HG02759 (cell line): Measurements from ENCODE around the gene VAMP2.

ENCODE experiments used
- ATAC-seq: cut with Tn5 transposase; IDR thresholded peaks from one replicate; pipeline ENCODE4 v1.9.1; 2021; ENCODE audit warnings: mild to moderate bottlenecking, moderate library complexity; ENCODE audit not compliant: unreplicated experiment

VAMP2 gene

GRCh38 chr17:8143581-8144400, 19.0 kb downstream of the VAMP2 start:
- no peak for ATAC-seq

DNA sequence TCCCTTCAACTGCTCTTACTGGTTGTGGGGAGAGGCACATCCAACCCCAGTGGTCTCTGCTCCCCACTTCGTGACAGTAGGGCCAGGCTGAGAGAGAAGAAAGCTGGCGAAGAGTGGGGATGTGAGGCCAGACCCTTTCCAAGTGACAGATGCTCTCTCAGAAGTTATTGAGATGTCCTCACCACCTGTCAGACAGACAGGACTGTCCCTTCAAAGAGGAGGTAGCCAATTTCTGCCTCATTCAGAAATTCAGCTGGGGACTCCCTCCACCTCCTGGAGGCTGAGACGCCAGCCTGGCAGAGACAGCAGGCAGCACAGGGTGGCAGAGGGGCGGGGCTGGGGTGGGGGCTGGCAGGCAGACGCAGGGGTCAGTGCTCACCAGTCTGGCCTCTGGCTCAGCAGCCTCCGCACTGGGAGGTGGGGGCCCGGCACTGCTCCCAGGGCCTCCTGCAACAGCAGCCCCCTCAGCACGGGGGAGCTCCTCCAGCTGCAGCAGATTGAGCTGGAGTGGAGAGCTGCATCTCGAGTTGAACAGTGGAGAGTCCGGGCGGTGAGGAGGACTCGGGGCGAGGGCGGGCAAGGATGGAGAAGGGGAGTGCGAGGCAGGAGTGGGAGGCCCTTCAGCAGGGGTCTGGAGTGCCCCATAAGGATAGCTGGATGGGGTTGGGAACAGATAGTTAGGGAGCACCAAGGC, 19.7 kb downstream of the VAMP2 start:
- ATAC-seq, result no peak

DNA sequence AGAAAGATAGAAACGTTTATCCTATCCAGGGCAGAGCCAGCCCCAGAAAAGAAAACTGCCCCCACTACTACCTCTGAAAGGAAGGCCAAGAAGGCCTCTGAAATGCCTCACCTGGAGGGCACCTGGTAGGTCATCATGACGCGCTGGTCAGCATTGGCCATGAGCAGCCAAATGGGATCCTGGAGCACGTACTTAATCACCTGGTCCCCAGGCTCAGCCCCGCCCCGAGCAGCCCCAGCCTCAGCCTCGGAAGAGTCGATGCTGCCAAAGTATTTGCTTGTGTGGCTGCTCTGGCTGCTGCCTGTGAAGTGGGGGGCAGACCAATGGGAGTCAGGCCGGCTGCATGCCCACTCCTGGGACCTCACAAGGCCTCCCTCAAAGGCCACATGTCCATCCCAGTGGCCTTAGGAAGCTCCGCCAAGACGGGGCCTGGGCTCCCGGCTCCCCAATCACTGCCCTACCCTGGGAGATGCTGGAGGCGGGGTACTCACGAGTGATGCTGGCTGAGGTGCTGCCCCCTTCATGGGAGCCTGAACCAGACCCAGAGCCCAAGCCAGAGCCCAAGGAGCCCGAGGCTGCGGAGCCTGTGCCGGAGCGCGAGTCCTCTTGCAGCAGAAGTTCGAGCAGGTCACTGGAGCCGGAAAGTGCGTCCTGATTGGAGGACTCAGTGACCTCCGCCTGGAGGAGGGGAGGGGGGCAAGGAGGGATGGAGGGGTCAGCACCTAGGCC, 20.4 kb downstream of the VAMP2 start:
- ATAC-seq, result no peak

DNA sequence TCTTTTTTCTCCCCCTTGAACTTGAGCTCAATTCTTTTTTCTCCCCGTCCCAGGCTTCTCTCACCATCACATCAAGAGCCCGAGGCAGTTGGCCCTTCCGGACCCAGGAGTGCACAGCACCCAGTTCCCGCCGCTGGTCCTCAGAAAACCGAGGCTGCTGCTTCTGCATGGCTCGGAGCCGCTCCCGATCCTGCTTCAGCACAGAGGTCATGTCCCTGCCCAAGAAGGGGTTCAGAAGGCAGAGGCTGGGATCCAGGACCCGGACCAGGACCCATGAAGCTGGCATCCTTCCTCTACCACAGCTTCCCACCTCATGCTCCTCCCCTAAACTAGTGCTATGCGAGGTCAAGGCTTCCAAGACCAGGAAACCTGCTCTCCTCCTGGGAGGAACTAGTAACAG, 21.0 kb downstream of the VAMP2 start:
- ATAC-seq, result no peak

- ATAC-seq, result no peak
Measured at GRCh38 chr17:8141045-8141444, 21.7 kb downstream of the VAMP2 start.

DNA sequence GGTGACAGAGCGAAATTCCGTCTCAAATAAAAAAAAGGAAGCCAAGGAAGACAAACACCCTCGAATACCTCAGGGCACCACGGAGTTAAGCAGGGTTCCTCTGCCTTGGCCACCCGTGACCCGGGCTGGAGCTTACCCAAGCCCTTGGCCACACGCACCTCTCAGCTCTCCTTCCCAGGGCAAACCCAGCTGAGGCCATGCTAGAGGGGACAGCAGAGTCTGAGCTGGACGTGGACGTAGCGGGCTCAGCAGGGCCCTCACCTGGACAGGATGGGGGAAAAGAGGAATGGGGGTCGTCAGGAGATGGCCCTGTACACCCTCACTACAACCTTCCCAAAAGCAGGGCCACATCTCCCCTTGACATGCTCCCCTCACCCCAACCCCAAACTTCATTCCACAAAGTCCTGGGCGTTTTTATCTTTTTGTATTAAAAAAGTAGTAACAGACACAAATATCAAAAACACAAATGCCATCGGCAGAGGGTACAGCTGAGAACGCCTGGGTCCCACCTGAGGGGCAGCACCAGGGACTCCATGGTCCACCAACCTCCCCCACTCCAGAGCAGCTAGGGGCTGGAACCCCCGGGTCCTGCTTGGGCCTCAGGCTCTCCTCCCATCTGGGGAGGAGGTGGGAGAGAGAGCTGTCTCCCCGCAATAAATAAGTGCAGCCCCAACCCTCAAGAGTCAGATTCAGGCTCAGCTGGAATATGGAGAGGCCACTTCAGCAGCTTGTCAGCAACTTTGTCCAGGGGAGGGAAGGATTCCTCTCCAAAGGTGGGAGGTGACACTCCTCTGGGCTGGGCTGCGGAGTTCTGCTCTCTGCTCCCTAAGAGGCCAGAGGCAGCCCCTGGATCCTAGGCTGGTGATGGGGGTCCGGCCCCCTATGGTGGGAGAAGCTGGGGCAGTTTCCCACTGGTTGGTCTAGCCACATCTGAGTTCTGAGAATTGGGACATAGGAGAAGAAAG, 22.4 kb downstream of the VAMP2 start:
- ATAC-seq, result no peak

GRCh38 chr17:8138672-8139371, 23.9 kb downstream of the VAMP2 start:
- peak; percentile 89 for ATAC-seq

GRCh38 chr17:8138374-8138671, 24.4 kb downstream of the VAMP2 start:
- ATAC-seq, result peak; percentile 6

DNA sequence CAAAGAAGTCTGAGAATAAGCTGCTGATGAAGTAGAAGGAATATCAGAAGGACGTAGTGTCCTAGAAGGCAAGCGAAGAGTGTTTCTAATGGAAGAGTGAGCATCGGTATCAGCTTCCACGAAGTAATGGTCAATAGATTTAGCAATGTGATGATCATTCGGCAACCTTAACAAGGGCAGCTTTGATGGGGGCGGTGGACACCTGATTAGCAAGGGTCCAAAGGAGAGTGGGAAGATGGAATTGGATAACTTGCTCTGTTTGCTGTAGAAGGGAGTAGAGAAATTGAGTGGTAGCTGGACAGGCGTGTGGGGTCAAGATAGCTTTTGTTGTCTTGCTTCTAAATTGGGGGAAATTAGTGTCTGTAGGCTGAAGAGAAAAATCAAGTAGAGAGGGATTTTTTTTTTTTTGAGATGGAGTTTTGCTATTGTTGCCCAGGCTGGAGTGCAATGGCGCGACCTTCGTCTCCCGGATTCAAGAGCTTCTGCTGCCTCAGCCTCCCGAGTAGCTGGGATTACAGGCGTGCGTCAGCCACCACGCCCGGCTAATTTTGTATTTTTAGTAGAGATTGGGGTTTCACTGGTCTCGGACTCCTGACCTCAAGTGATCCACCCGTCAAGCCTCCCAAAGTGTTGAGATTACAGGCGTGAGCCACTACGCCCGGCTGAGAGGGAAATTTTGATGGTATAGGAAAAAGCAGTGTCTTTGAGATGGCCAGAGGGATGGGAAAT, 24.9 kb downstream of the VAMP2 start:
- ATAC-seq, result no peak

GRCh38 chr17:8133941-8134340, 28.8 kb downstream of the VAMP2 start:
- ATAC-seq, result no peak

DNA sequence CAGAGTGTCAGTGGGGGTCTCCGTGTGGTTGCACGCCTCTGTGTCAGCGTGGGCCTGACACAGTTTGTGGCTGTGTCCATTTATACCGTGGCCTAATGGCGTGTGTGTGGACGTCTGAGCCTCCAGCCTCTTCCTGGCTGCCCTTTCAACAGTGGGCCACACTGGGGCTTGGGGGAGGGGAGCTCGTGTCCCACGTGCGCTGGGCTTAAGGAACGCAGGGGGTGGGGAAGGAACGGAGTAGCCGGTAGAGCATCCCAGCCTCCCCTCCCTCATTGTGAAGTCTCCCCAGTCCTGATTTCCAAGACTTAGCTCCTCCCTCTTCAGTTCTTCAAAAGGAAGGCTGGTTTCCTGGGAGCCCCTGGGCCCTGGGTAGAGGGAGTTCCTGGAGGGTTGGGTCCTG, 29.3 kb downstream of the VAMP2 start:
- ATAC-seq, result no peak

DNA sequence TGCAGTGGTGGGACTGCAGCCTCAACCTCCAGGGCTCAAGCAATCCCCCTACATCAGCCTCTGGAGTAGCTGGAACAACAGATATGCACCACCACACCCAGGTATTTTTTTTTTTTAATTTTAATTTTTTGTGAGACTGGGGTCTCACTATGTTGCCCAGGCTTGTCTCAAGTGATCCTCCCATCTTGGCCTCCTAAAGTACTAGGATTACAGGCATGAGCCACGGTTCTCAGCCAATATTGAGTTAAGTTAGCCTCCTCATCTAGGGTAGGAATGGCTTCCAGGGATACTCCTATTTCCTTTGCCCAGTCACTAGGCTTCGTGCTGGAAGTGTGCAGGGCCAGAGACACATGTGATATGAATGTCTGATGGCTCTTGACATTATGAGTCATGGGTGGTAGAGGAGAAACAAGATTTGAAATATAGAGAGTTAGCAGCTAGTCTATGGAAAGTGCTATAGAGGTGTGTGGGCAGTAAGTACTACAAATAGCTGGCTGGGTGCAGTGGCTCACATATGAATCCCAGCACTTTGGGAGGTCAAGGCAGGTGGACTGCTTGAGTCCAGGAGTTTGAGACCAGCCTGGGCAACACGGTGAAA, 30.8 kb downstream of the VAMP2 start:
- no peak for ATAC-seq

DNA sequence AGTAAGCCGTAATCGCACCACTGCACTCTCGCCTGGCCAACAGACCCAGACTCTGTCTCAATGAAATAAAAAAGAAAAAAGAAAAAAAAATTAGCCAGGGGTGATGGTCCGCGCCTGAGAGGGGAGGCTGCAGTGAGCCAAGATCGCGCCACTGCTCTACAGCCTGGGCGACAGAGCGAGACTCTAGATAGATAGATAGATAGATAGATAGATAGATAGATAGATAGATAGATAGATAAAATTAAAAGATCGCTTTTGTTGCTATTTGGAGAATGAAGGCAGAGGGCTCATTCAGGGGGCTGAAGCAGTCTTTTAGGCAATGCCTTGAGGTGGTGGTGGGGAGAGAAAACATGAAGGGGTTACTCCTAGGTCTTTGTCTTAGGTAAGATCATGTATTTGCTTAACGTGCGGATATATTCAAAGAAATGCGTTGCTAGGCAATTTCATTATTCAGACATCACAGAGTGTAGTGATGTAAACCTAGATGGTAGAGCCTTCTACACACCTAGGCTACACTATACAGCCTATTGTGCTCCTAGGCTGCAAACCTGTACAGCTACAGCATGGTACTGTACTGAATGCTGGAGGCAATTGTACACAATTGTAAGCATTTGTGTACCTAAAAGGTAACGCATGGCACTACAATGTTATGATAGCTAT, 34.5 kb downstream of the VAMP2 start:
- ATAC-seq, result no peak

- ATAC-seq, result no peak
Measured at GRCh38 chr17:8126491-8127066, 36.2 kb downstream of the VAMP2 start.

DNA sequence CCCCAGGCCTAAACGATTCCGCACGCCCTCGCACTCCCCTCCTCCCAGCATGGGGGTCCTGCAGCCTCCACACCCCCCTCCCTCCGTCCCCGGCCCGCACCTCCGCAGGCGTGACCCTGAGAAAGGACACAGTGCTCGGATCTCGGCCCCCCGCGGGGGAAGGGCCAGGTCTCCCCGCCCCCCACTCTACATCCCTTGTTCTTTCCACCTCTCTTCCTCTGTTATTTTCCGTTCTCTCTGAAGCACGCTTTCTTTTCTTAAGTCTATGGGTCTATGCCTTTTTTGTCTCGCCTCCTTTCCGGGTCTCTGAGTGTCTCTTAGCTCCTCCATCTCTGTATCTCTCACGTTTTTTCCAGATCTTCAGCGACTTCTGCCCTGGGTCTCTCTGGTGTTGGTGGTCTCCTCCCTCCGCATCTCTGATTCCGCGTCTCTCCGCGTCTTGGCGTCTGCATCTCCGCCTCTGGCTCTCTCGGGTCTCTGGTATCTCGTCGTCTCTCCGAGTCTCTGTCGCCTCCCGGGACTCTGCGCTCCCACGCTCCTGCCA, 36.7 kb downstream of the VAMP2 start:
- no peak for ATAC-seq

- ATAC-seq, result peak; percentile 28
Measured at GRCh38 chr17:8125154-8125946, 37.4 kb downstream of the VAMP2 start.
